ENCODE results near the gene HOXD12.

Gene HOXD12

DNA sequence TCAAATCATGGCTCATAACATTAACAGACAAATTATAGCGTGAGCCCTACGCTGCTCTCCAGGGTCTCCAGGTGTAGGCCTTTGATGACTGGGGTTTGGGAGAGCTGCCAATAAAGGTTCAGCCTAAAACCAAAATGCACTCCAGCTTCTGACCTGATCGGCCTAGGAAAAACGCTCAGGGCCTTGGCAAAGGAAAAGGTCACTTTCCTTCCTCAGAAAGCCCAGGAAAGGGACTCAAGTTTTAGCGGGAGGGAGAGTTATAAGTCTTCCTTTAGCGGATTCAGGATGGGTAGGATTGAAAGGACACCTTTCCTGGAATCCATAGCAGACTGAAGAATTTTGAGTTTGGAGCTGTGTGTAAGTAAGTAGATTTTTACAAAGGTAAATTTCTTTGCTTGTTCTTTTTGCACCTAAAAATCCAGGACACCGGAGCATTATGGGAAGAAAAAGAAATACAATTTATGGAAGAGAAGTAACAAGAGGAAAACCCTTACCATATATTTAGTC is 24.6 kb upstream of the HOXD12 start:
- no peak overlapping the region for H3K4me3 ChIP-seq (ENCODE audit: low read length)
- no peak overlapping the region for H3K4me2 ChIP-seq (ENCODE audit: low read length)

DNA sequence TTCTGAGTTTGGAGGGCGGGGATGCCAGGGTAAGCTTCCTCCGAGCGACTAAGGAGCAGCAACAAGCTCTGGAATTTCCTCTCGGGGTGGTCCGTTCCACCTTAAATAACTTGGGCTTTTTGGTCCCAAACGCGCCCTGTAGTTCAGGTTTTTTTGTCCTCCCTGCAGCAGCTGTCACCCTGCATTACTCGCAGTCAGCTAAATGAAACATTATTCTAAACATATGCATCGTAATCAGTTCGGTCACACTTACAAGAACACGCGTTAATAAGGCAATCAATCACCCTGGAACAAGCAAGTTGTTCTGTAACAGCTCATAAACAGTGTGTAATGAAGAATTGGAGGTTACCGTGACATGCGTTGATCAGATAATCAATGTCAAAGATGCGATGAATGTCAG is 24.1 kb upstream of the HOXD12 start:
- Histone ChIP-seq H3K9ac (ENCODE audit: low read depth, low read length) (no peak overlapping the region), H3K36me3 (ENCODE audit: insufficient read depth, low read length) (no peaks in the 10 kb centered on the region), H3K27me3 (ENCODE audit: control insufficient read depth, insufficient read depth, low read length) (peaks cover 96% of the 10 kb centered on the region), H3K9me3 (replicated peaks; ENCODE audit: low read length) (no peaks in the 10 kb centered on the region), H3K4me1 (ENCODE audit: control insufficient read depth, insufficient read depth, low read length) (peaks cover 10% of the 10 kb centered on the region), H3K4me3 (ENCODE audit: low read length) (no peak overlapping the region), H3K4me2 (ENCODE audit: low read length) (no peak overlapping the region)

More for the DNA sequence above, 24.6 kb upstream of the HOXD12 start:
- Histone ChIP-seq H3K27me3 (ENCODE audit: control insufficient read depth, insufficient read depth, low read length) (peaks cover 99% of the 10 kb centered on the region), H3K9ac (ENCODE audit: low read depth, low read length) (no peak overlapping the region), H3K36me3 (ENCODE audit: insufficient read depth, low read length) (no peaks in the 10 kb centered on the region), H3K9me3 (replicated peaks; ENCODE audit: low read length) (no peaks in the 10 kb centered on the region), H3K4me1 (ENCODE audit: control insufficient read depth, insufficient read depth, low read length) (peaks cover 7% of the 10 kb centered on the region)

DNA sequence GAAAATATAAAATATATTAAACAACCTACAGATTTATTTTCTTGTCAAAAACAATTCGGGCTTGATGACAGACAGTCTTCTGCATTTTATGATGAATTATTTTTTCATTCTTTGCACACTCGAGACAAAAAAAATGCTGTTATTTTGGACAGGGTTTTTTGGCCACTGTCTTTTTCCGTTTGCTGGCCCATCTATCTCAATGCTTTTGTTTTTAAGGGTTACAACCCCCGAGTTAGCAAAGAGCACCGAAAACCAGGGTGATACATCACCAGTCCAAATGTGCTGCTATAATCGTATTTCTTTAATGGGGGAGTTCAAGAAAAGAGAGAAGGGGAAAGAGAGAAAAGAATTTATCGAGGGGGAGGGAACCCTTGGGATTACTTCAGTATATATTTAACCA is 23.5 kb upstream of the HOXD12 start:
- Histone ChIP-seq H3K9me3 (replicated peaks; ENCODE audit: low read length) (peaks cover 3% of the 10 kb centered on the region), H3K4me1 (ENCODE audit: control insufficient read depth, insufficient read depth, low read length) (peaks cover 13% of the 10 kb centered on the region), H3K4me2 (ENCODE audit: low read length) (no peak overlapping the region), H3K4me3 (ENCODE audit: low read length) (no peak overlapping the region), H3K27me3 (ENCODE audit: control insufficient read depth, insufficient read depth, low read length) (peaks cover 96% of the 10 kb centered on the region), H3K9ac (ENCODE audit: low read depth, low read length) (no peak overlapping the region), H3K36me3 (ENCODE audit: insufficient read depth, low read length) (no peaks in the 10 kb centered on the region)

DNA sequence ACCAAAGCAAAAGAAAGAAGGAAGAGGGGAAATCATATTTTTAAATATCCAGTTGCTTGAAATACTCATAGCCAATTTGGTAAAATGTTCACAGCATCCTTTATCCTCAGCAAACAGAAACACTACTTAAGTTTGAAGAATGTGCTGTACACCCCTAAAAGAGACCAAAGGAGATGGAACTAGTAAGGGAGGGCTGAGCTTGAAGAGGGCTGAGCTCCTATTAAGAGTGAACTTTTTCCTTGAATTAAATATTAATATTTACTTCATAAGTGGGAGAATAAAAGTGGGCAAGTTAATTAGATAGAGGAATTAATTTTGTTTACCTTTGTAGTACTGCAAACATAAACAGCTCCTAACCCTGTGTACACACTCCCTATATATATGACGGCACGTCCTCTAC is 22.8 kb upstream of the HOXD12 start:
- H3K4me2 ChIP-seq (ENCODE audit: low read length), result no peak overlapping the region
- H3K9ac ChIP-seq (ENCODE audit: low read depth, low read length), result no peak overlapping the region
- H3K27me3 ChIP-seq (ENCODE audit: control insufficient read depth, insufficient read depth, low read length), result peaks cover 96% of the 10 kb centered on the region
- H3K9me3 ChIP-seq (replicated peaks; ENCODE audit: low read length), result peaks cover 7% of the 10 kb centered on the region
- no peak overlapping the region for H3K4me3 ChIP-seq (ENCODE audit: low read length)
- H3K36me3 ChIP-seq (ENCODE audit: insufficient read depth, low read length), result no peaks in the 10 kb centered on the region
- H3K4me1 ChIP-seq (ENCODE audit: control insufficient read depth, insufficient read depth, low read length), result peaks cover 13% of the 10 kb centered on the region

DNA sequence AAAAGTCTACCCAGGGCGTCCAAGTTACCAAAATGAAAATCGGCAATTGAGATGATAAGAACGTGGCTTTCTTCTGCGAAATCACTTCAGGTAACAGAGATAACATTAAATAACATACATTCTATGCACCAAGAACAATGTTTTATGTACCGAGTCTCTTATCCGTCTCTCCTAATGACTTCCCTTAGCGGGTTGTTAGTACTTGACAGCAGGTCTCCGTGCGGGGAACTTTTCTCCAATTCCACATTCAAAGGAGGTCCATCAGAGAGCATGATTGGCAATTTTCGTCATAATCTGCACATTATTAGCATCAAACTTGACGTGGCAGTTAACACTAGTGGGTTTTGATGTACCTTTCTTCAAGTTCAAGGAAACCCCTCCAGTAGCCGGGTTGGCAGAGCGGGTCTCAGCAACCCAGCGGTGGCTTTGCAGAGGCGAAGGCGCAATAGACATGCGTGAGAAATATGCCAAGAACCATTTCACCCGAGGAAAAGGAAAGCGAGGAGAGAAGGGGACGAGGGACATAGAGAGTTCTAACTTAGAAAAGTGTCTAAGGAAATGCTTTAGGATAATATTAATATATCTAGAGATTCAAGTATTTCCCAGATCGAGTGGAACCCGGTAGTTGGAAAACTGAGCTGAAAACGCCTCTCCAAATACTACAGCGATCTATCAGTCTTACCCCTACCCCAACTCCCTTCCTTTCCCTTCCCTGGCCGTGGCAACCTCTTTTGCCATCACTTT is 20.9 kb upstream of the HOXD12 start:
- peak overlapping the region; percentile 66 for H3K4me2 ChIP-seq (ENCODE audit: low read length)
- peaks cover 97% of the 10 kb centered on the region for H3K27me3 ChIP-seq (ENCODE audit: control insufficient read depth, insufficient read depth, low read length)
- H3K36me3 ChIP-seq (ENCODE audit: insufficient read depth, low read length), result no peaks in the 10 kb centered on the region
- peaks cover 7% of the 10 kb centered on the region for H3K9me3 ChIP-seq (replicated peaks; ENCODE audit: low read length)
- no peak overlapping the region for H3K9ac ChIP-seq (ENCODE audit: low read depth, low read length)
- no peak overlapping the region for H3K4me3 ChIP-seq (ENCODE audit: low read length)
- peaks cover 13% of the 10 kb centered on the region for H3K4me1 ChIP-seq (ENCODE audit: control insufficient read depth, insufficient read depth, low read length)

DNA sequence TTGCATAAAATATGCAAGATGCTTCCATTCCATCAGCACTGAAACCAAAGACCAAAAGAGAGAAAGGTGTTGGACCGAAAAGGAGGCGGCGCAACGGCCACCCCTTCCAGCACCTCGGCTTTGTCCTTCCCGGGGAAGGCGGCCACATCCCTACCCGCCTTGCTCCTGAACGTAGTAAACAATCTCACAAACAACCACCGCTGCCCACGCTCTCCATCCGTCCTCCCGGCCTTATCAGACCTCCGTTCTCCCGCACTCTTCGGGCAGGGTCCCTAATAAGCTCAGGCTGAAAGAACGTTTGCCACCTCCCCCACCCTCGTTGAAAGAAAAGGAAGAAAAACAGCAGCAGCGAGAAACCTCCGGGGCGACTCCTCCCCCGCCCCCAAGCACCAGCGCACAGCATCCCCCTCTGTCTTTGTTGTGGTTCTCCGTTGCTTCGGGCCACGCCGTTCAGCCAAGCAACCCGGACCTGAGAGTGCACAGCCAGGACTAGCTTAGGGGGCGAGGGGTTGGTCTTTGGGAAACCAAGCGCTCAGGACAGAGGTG is 20.2 kb upstream of the HOXD12 start:
- H3K4me2 ChIP-seq (ENCODE audit: low read length), result peak overlapping the region; percentile 66
- peaks cover 7% of the 10 kb centered on the region for H3K9me3 ChIP-seq (replicated peaks; ENCODE audit: low read length)
- no peak overlapping the region for H3K9ac ChIP-seq (ENCODE audit: low read depth, low read length)
- H3K36me3 ChIP-seq (ENCODE audit: insufficient read depth, low read length), result no peaks in the 10 kb centered on the region
- peaks cover 13% of the 10 kb centered on the region for H3K4me1 ChIP-seq (ENCODE audit: control insufficient read depth, insufficient read depth, low read length)
- H3K27me3 ChIP-seq (ENCODE audit: control insufficient read depth, insufficient read depth, low read length), result peaks cover 97% of the 10 kb centered on the region
- H3K4me3 ChIP-seq (ENCODE audit: low read length), result no peak overlapping the region

DNA sequence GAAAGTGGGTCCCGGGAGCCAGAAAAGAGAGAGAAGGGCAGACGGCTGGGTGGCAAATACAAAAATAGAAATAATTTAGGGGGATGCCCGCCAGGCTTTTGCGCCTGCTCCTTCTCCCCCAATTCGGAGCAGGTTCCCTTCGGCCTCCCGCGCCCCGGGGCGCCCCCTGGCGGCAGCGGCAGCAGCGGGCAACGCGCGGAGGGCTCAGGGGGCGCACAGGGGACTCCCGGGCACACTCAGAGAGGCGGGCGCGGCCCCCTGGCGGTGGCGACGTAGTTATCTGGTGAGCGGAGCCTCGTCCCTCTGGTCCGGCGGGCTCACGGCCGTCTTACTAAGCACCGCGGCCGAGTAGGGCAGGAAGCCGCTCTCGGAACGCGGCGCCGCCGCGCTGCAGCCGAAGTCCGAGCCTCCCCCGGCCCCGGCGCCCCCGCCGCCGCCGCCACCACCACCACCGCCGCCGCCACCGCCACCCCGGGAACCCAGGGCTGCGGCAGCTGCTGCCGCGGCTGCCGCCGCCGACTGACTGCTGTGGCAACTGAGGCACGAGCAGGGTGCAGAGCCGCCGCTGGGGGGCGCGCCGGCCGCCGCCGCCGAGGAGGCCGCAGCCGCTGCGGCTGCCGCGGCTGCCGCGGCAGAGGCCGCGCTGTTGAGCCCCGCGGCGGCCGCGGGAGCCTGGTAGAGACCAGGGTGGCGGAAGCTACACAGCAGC is 19.6 kb upstream of the HOXD12 start:
- H3K9ac ChIP-seq (ENCODE audit: low read depth, low read length), result no peak overlapping the region
- H3K4me2 ChIP-seq (ENCODE audit: low read length), result peak overlapping the region; percentile 81
- H3K9me3 ChIP-seq (replicated peaks; ENCODE audit: low read length), result peaks cover 7% of the 10 kb centered on the region
- H3K4me1 ChIP-seq (ENCODE audit: control insufficient read depth, insufficient read depth, low read length), result peaks cover 13% of the 10 kb centered on the region
- H3K4me3 ChIP-seq (ENCODE audit: low read length), result peak overlapping the region; percentile 59
- no peaks in the 10 kb centered on the region for H3K36me3 ChIP-seq (ENCODE audit: insufficient read depth, low read length)
- H3K27me3 ChIP-seq (ENCODE audit: control insufficient read depth, insufficient read depth, low read length), result peaks cover 97% of the 10 kb centered on the region

DNA sequence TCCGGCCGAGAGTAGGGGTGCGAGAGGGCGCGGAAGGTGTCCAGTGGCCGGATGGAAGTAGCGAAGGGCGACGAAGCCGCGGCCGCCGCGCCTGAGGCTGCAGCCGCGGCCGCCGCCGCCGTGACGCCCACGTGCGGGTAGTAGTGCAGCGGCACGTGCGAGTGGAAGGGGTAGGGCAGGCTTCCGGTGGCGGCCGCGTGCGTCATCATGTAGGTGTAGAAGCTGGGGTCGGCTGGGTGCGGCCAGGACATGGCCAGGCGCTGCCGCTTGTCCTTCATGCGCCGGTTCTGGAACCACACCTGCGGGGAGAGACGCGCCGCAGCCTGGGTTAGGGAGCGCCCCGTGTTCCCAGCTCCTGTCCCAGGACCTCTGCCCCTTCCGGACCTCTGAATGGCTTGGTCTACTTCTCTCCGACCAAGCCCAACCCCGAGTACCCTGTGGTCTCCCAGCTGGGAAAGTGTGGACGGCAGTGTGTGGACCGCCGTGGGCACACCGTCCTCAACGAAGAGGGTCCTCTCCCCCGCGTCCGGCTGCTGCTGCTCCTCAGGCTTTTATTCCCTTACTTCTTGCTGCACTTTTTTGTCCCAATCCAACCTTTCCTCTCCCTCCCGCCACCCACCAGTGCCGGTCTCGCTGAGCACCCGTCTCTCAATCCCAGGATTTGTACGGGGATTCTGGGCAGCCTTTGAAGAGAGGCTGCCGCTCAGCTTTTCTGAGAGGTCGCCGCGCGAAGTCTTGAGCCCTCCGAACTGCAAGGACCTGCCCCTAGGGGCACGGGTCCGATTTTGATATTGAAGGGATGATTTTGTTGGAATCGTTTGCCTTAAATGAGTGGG is 18.8 kb upstream of the HOXD12 start:
- H3K36me3 ChIP-seq (ENCODE audit: insufficient read depth, low read length), result no peaks in the 10 kb centered on the region
- H3K27me3 ChIP-seq (ENCODE audit: control insufficient read depth, insufficient read depth, low read length), result peaks cover 97% of the 10 kb centered on the region
- H3K4me1 ChIP-seq (ENCODE audit: control insufficient read depth, insufficient read depth, low read length), result peaks cover 14% of the 10 kb centered on the region
- H3K9ac ChIP-seq (ENCODE audit: low read depth, low read length), result no peak overlapping the region
- peak overlapping the region; percentile 81 for H3K4me2 ChIP-seq (ENCODE audit: low read length)
- peak overlapping the region; percentile 59 for H3K4me3 ChIP-seq (ENCODE audit: low read length)
- peaks cover 7% of the 10 kb centered on the region for H3K9me3 ChIP-seq (replicated peaks; ENCODE audit: low read length)

DNA sequence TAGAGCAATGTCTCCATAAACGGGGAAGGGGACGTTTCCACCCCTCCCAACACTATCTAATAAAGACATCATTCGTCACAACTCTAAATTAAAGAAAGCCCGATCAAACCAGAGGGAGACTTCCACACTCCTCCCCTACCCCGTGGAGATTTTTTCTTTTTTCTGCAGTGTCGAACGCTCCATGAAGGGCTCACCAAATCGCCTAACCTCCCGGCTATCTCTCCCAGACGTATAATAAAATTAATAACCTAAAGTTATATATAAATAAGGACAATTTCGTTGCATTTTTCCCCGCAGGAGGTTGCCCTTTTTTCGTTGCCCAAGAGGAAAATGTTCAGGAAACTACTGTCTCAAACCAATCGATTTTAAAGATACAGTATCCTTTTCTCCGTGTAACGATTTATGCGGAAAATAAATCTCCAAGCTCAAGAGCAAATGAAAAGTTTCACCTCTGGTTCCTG is 18.2 kb upstream of the HOXD12 start:
- Histone ChIP-seq H3K4me3 (ENCODE audit: low read length) (no peak overlapping the region), H3K9me3 (replicated peaks; ENCODE audit: low read length) (peaks cover 7% of the 10 kb centered on the region), H3K27me3 (ENCODE audit: control insufficient read depth, insufficient read depth, low read length) (peaks cover 97% of the 10 kb centered on the region), H3K4me2 (ENCODE audit: low read length) (no peak overlapping the region), H3K9ac (ENCODE audit: low read depth, low read length) (no peak overlapping the region), H3K36me3 (ENCODE audit: insufficient read depth, low read length) (no peaks in the 10 kb centered on the region), H3K4me1 (ENCODE audit: control insufficient read depth, insufficient read depth, low read length) (peaks cover 18% of the 10 kb centered on the region)

DNA sequence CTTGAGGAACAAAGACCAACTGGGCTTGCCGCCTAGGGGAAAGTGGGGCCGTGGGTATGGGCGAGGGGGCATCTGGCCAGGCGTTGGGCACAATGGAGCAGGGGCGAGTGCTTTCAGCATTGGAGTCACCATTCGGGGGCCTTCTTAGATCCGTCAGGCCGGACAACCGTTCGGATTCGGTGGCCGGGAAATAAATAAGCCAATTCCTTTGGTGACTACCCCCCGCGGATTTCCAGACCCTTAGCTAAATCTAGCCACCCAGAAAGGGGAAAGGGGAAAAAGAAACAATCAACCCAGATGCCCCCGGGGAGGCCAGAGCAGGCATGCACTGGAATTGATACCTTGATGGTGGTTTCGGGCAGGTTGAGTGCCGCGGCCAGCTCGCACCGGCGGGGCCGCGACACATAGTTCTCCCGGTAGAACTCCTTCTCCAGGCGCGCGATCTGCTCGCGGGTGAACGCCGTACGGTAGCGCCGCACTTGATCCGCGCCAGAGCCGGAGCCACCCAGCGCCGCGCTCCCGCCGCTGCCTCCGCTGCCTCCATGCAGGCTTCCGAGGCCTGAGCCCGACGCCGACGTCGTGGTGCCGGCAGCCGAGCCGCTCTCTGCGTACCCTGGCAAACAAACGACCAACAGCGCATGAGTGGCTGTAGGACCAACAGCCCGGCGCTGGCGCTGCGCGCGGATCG is 17.6 kb upstream of the HOXD12 start:
- peaks cover 18% of the 10 kb centered on the region for H3K4me1 ChIP-seq (ENCODE audit: control insufficient read depth, insufficient read depth, low read length)
- no peaks in the 10 kb centered on the region for H3K36me3 ChIP-seq (ENCODE audit: insufficient read depth, low read length)
- peaks cover 97% of the 10 kb centered on the region for H3K27me3 ChIP-seq (ENCODE audit: control insufficient read depth, insufficient read depth, low read length)
- no peak overlapping the region for H3K9ac ChIP-seq (ENCODE audit: low read depth, low read length)
- H3K4me3 ChIP-seq (ENCODE audit: low read length), result no peak overlapping the region
- H3K9me3 ChIP-seq (replicated peaks; ENCODE audit: low read length), result peaks cover 7% of the 10 kb centered on the region
- no peak overlapping the region for H3K4me2 ChIP-seq (ENCODE audit: low read length)

DNA sequence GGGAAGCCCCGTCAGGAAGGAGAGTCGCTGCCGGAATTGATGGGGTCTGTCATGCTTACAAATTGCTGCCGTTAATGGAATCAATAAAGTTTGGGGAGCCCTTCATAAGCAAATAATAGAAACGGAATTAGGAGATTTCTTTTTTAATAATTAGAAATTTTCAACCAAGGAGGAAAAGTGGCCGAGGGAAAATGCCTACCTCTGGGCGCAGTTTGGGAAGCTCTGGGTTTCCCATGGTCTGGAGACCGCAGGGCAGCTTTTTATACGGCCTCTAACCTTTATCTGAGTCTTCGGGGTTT is 17.1 kb upstream of the HOXD12 start:
- no peak overlapping the region for H3K4me2 ChIP-seq (ENCODE audit: low read length)
- H3K4me1 ChIP-seq (ENCODE audit: control insufficient read depth, insufficient read depth, low read length), result peaks cover 18% of the 10 kb centered on the region
- no peak overlapping the region for H3K4me3 ChIP-seq (ENCODE audit: low read length)
- no peak overlapping the region for H3K9ac ChIP-seq (ENCODE audit: low read depth, low read length)
- H3K36me3 ChIP-seq (ENCODE audit: insufficient read depth, low read length), result no peaks in the 10 kb centered on the region
- peaks cover 96% of the 10 kb centered on the region for H3K27me3 ChIP-seq (ENCODE audit: control insufficient read depth, insufficient read depth, low read length)
- peaks cover 7% of the 10 kb centered on the region for H3K9me3 ChIP-seq (replicated peaks; ENCODE audit: low read length)
